Activated CD8-positive, alpha-beta memory T cell treated with anti-CD3 and anti-CD28 coated beads for 24 hours (primary cell): Measurements from ENCODE around the gene TRIM72.
"Not testable (repeated sequence)": the region's sequence is repeated elsewhere in the genome, so short reads cannot be mapped to it uniquely, and the experiment has no call there.

Experiments
- DNase-seq: peaks from one replicate; pipeline ENCODE4 v3.0.0-alpha.2; 2020

TRIM72 gene

DNA sequence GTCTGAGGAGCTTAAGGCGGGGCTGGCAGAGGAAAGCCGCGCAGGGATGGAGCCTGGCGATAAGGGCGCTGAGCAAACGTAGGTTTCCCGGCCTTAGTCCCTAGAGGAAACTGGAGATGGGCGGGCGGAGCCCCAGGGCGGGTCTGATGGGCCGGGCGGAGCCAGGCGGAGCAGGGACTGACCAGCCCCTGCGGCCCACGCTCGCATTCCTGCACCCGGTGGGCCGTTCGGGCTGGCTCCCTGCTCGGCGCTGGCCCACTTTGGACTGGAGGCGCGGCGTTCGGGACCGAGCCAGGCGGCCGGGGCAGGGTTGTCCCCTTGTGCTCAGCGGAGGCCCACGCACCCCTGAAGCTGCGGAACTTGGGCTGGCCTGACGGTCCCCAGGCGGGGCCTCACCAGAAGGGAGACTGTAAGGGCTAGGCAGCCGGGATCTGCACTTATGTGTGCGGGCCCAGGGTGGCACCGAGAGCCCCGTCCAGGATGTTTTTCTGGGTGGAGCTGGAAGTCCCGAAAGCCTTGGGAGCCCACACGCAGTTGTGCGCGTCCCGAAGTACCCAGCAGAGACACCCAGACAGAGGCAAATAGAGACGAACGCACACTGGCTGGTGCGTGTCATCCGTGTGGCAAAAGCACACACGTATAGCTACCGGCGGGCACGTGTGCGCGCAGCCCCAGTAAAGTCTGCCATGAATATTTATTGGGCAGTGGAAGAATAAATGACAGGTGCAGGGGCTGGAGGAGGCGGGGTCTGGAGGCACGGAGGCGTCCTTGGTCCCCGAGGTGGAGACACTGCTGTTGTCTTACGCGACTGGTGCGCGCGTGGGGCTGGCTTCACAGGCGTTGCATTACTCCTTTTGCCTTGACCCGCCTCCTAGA, 1.6 kb downstream of the TRIM72 start:
- no peak for DNase-seq

GRCh38 chr16:31216422-31217135, 2.7 kb downstream of the TRIM72 start, which contains the start of gene PYDC1:
Gene PYDC1 (minus strand): TSS chr16:31217135. CDS start chr16:31217028, 107 bp downstream.
- DNase-seq: no peak

- no peak for DNase-seq
Observed at GRCh38 chr16:31217136-31217530, 3.2 kb downstream of the TRIM72 start.

DNA sequence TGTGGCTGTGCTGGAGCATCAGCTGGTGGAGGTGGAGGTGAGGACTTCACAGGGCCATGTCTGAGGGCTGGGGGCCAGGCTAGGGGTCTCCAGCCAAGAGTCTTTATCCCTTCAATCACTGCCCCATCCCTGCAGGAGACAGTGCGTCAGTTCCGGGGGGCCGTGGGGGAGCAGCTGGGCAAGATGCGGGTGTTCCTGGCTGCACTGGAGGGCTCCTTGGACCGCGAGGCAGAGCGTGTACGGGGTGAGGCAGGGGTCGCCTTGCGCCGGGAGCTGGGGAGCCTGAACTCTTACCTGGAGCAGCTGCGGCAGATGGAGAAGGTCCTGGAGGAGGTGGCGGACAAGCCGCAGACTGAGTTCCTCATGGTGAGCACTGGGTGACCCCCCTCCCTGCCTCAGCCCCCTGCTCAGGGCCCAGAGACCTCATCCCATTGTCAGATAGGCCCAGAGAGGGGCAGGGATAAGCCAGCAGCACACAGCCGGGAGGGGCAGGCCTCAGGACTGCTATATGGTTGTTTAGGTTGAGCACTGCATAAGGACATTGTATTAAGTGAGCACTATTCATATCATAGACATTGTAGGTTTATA, 5.3 kb downstream of the TRIM72 start:
- DNase-seq: no peak

- DNase-seq: no peak
Observed at GRCh38 chr16:31221357-31222160, 7.6 kb downstream of the TRIM72 start.

DNA sequence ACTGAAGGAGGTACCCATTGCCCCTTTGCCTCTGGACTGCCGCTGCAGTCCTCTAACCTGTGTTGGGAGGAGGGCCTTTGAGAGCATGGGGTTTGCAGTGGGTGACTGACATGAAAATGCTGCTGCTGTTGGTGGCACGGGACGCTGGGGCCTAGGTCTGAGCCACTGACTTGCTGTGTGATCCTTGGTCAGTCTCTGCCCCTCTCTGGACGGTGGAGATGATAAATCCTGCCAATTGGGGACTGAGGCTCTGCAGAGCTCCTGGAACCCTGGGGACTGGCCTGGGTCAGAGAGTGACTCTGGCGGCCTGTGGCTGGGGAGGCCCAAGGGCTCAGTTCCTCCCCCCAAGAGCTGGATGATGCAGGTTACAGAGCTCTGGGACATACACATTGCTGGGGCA, 9.1 kb downstream of the TRIM72 start:
- no peak for DNase-seq

DNA sequence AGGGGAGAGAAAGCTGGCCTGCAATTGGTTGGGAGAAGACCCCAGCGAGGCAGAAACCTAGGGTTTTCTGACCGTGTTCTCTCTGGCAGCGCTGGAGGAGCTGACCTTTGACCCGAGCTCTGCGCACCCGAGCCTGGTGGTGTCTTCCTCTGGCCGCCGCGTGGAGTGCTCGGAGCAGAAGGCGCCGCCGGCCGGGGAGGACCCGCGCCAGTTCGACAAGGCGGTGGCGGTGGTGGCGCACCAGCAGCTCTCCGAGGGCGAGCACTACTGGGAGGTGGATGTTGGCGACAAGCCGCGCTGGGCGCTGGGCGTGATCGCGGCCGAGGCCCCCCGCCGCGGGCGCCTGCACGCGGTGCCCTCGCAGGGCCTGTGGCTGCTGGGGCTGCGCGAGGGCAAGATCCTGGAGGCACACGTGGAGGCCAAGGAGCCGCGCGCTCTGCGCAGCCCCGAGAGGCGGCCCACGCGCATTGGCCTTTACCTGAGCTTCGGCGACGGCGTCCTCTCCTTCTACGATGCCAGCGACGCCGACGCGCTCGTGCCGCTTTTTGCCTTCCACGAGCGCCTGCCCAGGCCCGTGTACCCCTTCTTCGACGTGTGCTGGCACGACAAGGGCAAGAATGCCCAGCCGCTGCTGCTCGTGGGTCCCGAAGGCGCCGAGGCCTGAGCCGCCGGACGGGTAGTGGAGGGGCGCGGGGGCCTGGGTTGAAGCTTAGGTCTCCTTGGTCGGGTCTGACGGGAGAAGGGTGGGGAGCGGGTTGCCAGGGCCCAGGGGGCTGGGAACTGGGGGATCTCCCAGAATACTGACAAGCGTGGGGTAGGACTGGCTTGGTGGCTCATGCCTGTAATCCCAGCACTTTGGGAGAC, 10.4 kb downstream of the TRIM72 start:
- no peak for DNase-seq

GRCh38 chr16:31225193-31225592, 11.3 kb downstream of the TRIM72 start:
- DNase-seq: no peak

DNA sequence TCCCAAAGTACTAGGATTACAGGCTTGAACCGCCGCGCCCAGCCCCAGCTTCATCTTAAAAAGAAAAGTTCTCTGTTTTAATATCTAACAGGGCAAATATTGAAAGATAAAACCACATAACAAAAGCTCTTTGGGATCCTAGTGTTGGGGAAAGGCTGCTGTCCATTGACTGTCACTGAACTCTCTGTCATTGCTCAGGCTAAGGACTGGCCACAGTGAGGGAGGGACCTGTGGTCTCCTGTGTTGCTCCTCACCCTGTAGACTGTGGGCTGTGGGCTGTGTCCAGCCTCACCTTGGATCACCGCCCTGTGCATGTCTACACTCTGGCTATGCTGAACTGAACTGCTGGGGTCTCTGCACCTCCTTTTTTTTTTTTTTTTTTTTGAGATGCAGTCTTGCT, 14.3 kb downstream of the TRIM72 start:
- no peak for DNase-seq

GRCh38 chr16:31229501-31229900, 15.6 kb downstream of the TRIM72 start:
- no peak for DNase-seq

GRCh38 chr16:31238041-31238440, 24.1 kb downstream of the TRIM72 start:
- no peak for DNase-seq

DNA sequence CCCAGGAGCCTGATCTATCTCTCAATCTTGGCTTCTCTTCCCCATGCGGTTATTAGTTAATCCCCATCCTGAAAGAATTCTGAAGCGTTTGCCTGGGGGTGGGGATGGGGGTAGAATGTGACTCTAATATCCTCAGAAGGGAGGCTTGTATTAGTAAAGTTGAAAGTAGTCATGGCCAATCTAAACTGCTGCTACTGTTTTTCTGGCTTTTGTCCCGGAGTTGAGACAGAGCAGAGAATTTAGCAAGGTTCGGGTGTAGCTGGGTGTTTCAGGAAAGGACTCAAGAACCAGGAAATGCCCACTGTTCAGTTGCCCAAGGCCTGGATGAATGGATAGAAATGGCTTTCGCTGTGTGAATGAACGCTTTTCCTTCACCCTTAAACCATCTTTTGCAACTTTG, 28.3 kb downstream of the TRIM72 start:
- DNase-seq: no peak

DNA sequence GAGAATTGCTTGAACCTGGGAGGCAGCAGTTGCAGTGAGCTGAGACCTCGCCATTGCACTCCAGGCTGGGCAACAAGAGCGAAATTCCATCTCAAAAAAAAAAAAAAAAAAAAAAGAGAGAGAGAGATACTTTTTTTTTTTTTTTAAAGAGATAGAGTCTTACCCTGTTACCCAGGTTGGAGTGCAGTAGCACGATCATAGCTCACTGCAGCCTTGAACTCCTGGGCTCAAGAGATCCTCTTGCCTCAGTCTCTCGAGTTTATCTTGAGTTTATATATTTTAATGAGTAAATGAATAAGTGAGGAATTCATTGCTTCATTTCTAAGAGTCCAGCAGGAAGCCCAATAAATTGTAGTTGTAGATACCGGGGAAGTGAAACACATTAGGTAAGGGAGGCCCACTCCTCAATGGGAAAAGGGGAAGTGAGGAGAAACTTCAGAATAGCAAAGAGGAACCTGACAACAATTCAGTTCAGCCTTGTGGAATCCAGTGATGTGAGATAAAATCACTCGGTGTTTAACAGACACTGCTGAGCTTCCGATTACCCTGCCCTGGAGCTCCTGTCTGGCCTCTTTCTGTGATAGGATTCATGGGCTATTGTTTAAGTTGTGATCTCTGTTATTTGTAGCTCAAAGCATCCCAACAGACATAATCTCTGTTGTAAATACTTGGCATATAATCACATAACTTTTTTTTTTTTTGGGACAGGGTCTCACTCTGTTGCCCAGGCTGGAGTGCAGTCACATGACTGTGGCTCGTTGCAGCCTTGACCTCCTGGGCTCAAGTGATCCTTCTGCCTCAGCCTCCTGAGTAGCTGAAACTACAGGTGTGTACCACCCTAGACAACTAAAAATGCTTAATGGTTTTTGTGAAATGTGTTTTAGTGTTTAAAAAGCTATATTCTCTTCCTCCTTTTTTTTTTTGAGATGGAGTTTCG, 30.1 kb downstream of the TRIM72 start:
- DNase-seq: no peak

DNA sequence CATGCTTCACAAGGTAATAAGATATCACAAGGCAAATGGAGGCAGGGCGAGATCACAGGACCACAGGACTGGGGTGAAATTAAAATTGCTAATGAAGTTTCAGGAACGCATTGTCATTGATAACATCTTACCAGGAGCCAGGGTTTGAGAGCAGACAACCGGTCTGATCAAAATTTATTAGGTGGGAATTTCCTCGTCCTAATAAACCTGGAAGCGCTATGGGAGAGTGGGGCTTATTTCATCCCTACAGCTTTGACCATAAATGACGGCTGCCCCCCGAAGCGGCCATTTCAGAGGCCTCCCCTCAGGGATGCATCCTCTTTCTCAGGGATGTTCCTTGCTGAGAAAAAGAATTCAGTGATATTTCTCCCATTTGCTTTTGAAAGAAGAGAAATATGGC, 31.7 kb downstream of the TRIM72 start:
- DNase-seq: not testable (repeated sequence)

DNA sequence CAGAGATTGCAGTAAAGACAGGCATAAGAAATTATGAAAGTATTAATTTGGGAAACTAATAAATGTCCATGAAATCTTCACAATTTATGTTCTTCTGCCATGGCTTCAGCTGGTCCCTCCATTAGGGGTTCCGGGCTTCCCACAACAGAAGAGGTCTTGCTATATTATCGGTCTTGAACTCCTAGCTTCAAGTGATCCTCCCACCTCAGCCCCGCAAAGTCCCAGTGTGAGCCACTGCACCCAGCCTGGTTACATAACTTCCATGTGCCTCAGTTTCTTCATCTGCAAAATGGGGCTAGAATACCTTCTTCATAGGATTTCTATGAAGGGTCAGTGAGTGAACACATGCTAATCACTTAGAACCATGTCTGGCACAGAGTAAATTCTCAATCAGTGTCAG, 32.4 kb downstream of the TRIM72 start:
- DNase-seq: no peak

GRCh38 chr16:31248344-31248743, 34.4 kb downstream of the TRIM72 start:
- DNase-seq: no peak

DNA sequence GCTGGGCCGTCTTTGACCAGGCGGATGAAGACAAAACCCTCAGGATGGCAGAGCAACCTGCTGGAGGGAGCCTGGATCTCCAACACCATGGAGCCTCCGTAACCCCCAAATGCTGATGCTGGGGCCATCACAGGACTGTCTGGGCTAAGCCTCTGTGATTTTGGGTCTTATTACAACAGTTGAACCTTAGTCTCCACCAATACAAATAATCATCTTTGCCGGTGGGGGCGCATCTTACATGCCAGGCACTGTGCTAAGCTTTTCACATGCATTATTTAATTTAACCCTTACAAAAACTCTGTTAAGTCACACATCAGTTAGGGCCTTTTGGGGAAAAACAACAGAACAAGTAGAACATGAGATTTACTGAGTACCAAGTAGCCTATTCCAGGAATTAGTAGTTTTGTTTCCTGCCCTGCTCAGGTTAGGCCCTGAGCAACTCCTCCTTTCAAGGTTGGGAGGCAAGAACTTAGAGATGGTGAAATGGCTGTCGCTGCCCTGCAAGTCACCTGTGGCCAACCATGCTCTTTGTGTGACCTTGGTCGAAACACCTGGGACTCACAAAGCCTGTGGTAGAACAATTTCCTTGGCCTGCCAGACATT, 37.0 kb downstream of the TRIM72 start:
- no peak for DNase-seq

DNA sequence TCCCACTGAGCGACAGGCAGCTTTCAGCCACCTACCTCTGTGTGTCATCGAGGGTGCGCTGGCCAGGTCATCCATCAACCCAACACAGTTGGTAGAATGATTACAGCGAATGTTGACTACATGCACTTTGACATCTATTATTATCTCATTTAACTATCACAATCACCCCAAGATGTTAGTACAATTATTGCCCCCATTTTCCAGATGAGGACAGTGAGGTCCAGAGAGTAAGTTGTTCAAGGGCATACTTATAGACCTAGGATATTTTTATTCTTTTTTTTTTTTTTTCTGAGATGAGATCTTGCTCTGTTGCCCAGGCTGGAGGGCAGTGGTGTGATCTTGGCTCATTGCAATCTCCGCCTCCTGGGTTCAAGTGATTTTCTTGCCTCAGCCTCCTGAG, 37.5 kb downstream of the TRIM72 start:
- DNase-seq: no peak

GRCh38 chr16:31253642-31254045, 39.7 kb downstream of the TRIM72 start:
- peak; percentile 63 for DNase-seq

DNA sequence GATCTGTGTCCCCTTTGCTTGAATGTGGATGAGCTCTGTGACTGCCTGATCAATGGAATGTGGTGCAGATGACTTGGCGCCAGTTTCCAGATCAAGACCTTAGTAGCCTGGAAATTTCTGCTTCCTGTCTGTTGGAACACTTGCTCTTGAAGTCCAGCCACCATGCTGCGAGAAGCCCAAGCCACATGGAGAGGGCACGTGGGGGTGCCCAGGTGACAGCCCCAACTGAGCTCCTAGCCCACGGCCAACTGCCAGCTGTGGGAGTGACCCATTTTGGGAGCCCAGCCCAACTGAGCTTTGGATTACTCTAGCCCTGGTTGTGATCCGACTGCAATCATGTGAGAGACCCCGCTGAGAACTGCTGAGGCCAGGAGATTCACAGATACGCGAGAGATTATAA, 42.5 kb downstream of the TRIM72 start:
- no peak for DNase-seq
